ENCODE data around the gene RGPD4.

DNA sequence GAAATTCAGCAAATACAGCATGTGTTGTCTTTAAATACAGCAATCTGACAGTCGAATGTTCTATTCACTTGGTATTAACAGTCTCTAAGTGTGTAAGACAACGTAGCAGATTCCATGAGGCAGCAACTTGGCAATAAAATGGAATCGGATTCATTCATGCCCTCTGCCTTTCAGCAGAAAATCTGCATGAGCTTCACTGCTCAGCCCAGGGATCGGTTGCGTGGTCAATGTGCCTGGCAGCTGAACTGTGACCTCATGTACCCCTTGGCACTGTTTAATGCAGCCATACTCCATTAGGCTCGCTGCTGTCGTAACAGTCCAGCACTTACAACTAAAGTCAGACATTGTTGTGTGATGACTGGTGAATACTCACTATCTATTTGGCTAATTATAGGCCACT, 17.7 kb upstream of the RGPD4 start:
- TF ChIP-seq, protein P1, sequence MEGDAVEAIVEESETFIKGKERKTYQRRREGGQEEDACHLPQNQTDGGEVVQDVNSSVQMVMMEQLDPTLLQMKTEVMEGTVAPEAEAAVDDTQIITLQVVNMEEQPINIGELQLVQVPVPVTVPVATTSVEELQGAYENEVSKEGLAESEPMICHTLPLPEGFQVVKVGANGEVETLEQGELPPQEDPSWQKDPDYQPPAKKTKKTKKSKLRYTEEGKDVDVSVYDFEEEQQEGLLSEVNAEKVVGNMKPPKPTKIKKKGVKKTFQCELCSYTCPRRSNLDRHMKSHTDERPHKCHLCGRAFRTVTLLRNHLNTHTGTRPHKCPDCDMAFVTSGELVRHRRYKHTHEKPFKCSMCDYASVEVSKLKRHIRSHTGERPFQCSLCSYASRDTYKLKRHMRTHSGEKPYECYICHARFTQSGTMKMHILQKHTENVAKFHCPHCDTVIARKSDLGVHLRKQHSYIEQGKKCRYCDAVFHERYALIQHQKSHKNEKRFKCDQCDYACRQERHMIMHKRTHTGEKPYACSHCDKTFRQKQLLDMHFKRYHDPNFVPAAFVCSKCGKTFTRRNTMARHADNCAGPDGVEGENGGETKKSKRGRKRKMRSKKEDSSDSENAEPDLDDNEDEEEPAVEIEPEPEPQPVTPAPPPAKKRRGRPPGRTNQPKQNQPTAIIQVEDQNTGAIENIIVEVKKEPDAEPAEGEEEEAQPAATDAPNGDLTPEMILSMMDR (IDR thresholded peaks at IDR 0.05): no peak
- no peak for TF ChIP-seq POLR2A (IDR thresholded peaks at IDR 0.05)

Measured in thyroid gland (tissue), 4 donors.